Measurements from ENCODE around the gene CLIC6. TPM values are rescaled to one million over a fixed set of nuclear protein-coding genes. Genes with fewer than 3 reads are reported as not detected.

CLIC6 gene
- total and polyA plus RNA-seq, 2 of the 4 experiments (the other 2 are of a cell fraction): not detected

GRCh38 chr21:34674468-34674867 is 5.7 kb downstream of the CLIC6 start:
- H3K9me3 ChIP-seq (ENCODE audit: control insufficient read depth, insufficient read depth, low read length): peaks cover 5% of the 10 kb centered on the region; the same call in 1 of the 2 replicates
- CTCF ChIA-PET: no interaction called here

More at GRCh38 chr21:34674468-34674867, 5.7 kb downstream of the CLIC6 start:
- Histone ChIP-seq H3K79me1 (ENCODE audit: low read depth in 1 of 2, low read length in 2 of 2) (no peaks in the 10 kb centered on the region), H3K4me3 (ENCODE audit: insufficient read depth, low read depth, low read length) (no peak overlapping the region), H4K8ac (ENCODE audit: low read depth in 2 of 2, low read length in 2 of 2) (no peak overlapping the region), H2BK20ac (ENCODE audit: low read depth, low read length) (no peak overlapping the region), H3K23ac (ENCODE audit: low read depth, low read length) (no peak overlapping the region), H3K27ac (ENCODE audit: insufficient read depth, low read length) (no peak overlapping the region), H4K5ac (ENCODE audit: low read depth, low read length) (no peak overlapping the region), H3K14ac (replicated peaks; ENCODE audit: low read depth, low read length) (no peak overlapping the region), H2AK5ac (ENCODE audit: low read depth, low read length) (no peak overlapping the region), H4K20me1 (ENCODE audit: insufficient read depth, low read length) (no peaks in the 10 kb centered on the region), H3K36me3 (ENCODE audit: control insufficient read depth, insufficient read depth, low read length) (no peaks in the 10 kb centered on the region), H4K91ac (ENCODE audit: insufficient read depth, low read depth, low read length) (no peak overlapping the region), H3K4ac (ENCODE audit: low read depth, low read length) (no peak overlapping the region), H3K27me3 (ENCODE audit: control insufficient read depth, insufficient read depth, low read length) (peaks cover 73% of the 10 kb centered on the region), H3K9me1 (ENCODE audit: insufficient read depth, low read length) (no peaks in the 10 kb centered on the region), H3K56ac (ENCODE audit: extremely low read depth, insufficient read depth, low read length) (no peak overlapping the region), H3K4me1 (ENCODE audit: control insufficient read depth, insufficient read depth, low read length) (peaks cover 6% of the 10 kb centered on the region; the same call in 1 of the 2 replicates), H2AFZ (replicated peaks; ENCODE audit: low read length, poor library complexity) (no peak overlapping the region), H3K4me2 (ENCODE audit: low read depth, low read length) (no peak overlapping the region), H2BK120ac (ENCODE audit: low read depth, low read length) (no peak overlapping the region), H2BK15ac (ENCODE audit: low read depth, low read length) (no peak overlapping the region), H2BK5ac (ENCODE audit: low read depth, low read length, poor library complexity, severe bottlenecking) (no peak overlapping the region), H2AK9ac (replicated peaks; ENCODE audit: low read depth, low read length, poor library complexity) (no peak overlapping the region), H3K9ac (ENCODE audit: low read depth, low read length) (no peak overlapping the region), H3K18ac (ENCODE audit: low read depth, low read length) (no peak overlapping the region)
- no peak for TF ChIP-seq CTCF (conservative IDR thresholded peaks at IDR 0.05; ENCODE audit: low read depth, low read length)
- no peak for TF ChIP-seq BHLHE40 (IDR thresholded peaks at IDR 0.05; ENCODE audit: low read depth, low read length)
- no peak for TF ChIP-seq NFE2L2 (IDR thresholded peaks at IDR 0.05; ENCODE audit: low read depth, low read length)
- TF ChIP-seq MXI1 (IDR thresholded peaks at IDR 0.05; ENCODE audit: borderline replicate concordance, low read depth, low read length): no peak
- TF ChIP-seq CHD1 (IDR thresholded peaks at IDR 0.05; ENCODE audit: low read depth, low read length): no peak
- TF ChIP-seq MAFK (IDR thresholded peaks at IDR 0.05; ENCODE audit: low read depth, low read length): peak; percentile 91
- no peak for ATAC-seq (ENCODE audit: low read depth)
- intact Hi-C loops (cut with micrococcal nuclease) (no loop called here), in situ Hi-C loops (cut with MboI; ENCODE audit: low sequenced_read_pairs) (no loop called here), dilution Hi-C loops (cut with HindIII; ENCODE audit: low sequenced_read_pairs, unreplicated experiment) (no loop called here)
- POLR2A ChIA-PET (ENCODE audit: unreplicated experiment): interaction anchor here (0.7 kb wide), 1 partner anchor 202 kb away, joined by 12 read pairs; no protein-coding TSS in a partner anchor
- no TSS peak for BruUV-seq (replicated peaks)
- DNase-seq: no peak

All from IMR-90 (cell line).